SK-N-SH (cell line): ENCODE measurements around the gene ZDHHC14. TPM values are rescaled to one million over a fixed set of nuclear protein-coding genes. Genes with fewer than 3 reads are reported as not detected.

ENCODE experiments used
- CTCF ChIA-PET: fragments of 300-600, 350-600 bp; formaldehyde crosslinking; extraction: SDS; loops from one replicate; lab custom pipeline; 2021; lab: Yijun Ruan, JAX
- POLR2A ChIA-PET: fragments of 350-600 bp; sonication (Branson Sonifier 250); formaldehyde crosslinking; extraction: SDS; loops from one replicate; lab custom pipeline; 2020; ENCODE audit warnings: antibody characterized with exemption, inconsistent platforms; lab: Yijun Ruan, JAX
- DNase-seq: peaks from one replicate; pipeline ENCODE4 v3.0.0; 2012
- H2AFZ ChIP-seq: fragments of 200-600 bp; sonication (generic); 2 replicates; pipeline ENCODE4 v1.8.1; 2016; ENCODE audit warnings: antibody characterized with exemption, mild to moderate bottlenecking, low read depth
- H3F3A ChIP-seq: fragments of 200-600 bp; sonication (generic); replicated peaks from 2 replicates; pipeline ENCODE3; 2016; ENCODE audit warnings: antibody characterized with exemption, mild to moderate bottlenecking; ENCODE audit not compliant: insufficient read depth
- H3K27ac ChIP-seq, 2 experiments: fragments of 200-500 bp in 1 of 2; fragments of 200-600 bp in 1 of 2; sonication (Bioruptor generic) in 1 of 2; sonication (generic), shearing (Covaris generic) in 1 of 2; 2 replicates each; pipeline versions ENCODE4 v1.5.1 to v1.6.1; 2014 to 2016; ENCODE audit warnings: low read depth in 2 of 2, inconsistent platforms in 1 of 2, low read length in 1 of 2, mild to moderate bottlenecking in 1 of 2, mixed read lengths in 1 of 2
- H3K27me3 ChIP-seq: fragments of 200-600 bp; sonication (generic), shearing (Covaris generic); 2 replicates; pipeline ENCODE4 v1.6.1; 2016; ENCODE audit warnings: mixed run types; ENCODE audit not compliant: insufficient read depth
- H3K36me3 ChIP-seq, 2 experiments: fragments of 200-500 bp in 1 of 2; fragments of 200-600 bp in 1 of 2; sonication (Bioruptor generic) in 1 of 2; sonication (generic) in 1 of 2; replicated peaks in 1 of 2; 2 replicates each; pipeline versions ENCODE3 to v1.5.1; 2014 to 2016; ENCODE audit warnings: low read length in 1 of 2, mild to moderate bottlenecking in 1 of 2; ENCODE audit not compliant: insufficient read depth in 2 of 2, control insufficient read depth in 1 of 2
- H3K4me1 ChIP-seq, 2 experiments: fragments of 200-500 bp in 1 of 2; fragments of 200-600 bp in 1 of 2; sonication (Bioruptor generic) in 1 of 2; sonication (generic), shearing (Covaris generic) in 1 of 2; 2 replicates each; pipeline versions ENCODE4 v1.5.1 to v1.6.1; 2014 to 2016; ENCODE audit warnings: low read depth in 1 of 2, low read length in 1 of 2, mixed run types in 1 of 2; ENCODE audit not compliant: insufficient read depth in 2 of 2, control insufficient read depth in 1 of 2
- H3K4me2 ChIP-seq: fragments of 200-600 bp; sonication (generic), shearing (Covaris generic); 2 replicates; pipeline ENCODE4 v1.6.1; 2017; ENCODE audit warnings: mixed run types
- H3K4me3 ChIP-seq, 2 experiments: fragments of 200-500 bp in 1 of 2; fragments of 200-600 bp in 1 of 2; sonication (Bioruptor generic) in 1 of 2; sonication (generic), shearing (Covaris generic) in 1 of 2; 2 replicates each; pipeline versions ENCODE4 v1.5.1 to v1.8.1; 2014 to 2016; ENCODE audit warnings: low read depth in 2 of 2, inconsistent platforms in 1 of 2, low read length in 1 of 2, mild to moderate bottlenecking in 1 of 2, mixed read lengths in 1 of 2, moderate library complexity in 1 of 2
- H3K79me2 ChIP-seq: fragments of 200-600 bp; sonication (generic); 2 replicates; pipeline ENCODE4 v1.8.1; 2017; ENCODE audit warnings: mild to moderate bottlenecking; ENCODE audit not compliant: insufficient read depth
- H3K9ac ChIP-seq: fragments of 200-600 bp; sonication (generic); 2 replicates; pipeline ENCODE4 v1.6.1; 2017; ENCODE audit warnings: mixed run types
- H3K9me2 ChIP-seq: fragments of 200-600 bp; sonication (generic); 2 replicates; pipeline ENCODE4 v1.6.1; 2017; ENCODE audit warnings: mixed run types
- H3K9me3 ChIP-seq: fragments of 200-600 bp; sonication (generic); 2 replicates; pipeline ENCODE4 v1.6.1; 2017; ENCODE audit warnings: mixed run types, mild to moderate bottlenecking, moderate library complexity
- H4K20me1 ChIP-seq: fragments of 200-600 bp; sonication (generic); 2 replicates; pipeline ENCODE4 v1.6.1; 2017; ENCODE audit warnings: mild to moderate bottlenecking, mixed run types; ENCODE audit not compliant: insufficient read depth
- ELF1 ChIP-seq: IDR thresholded peaks from 2 replicates; pipeline ENCODE4 v1.4.0; 2012
- FOXJ3 ChIP-seq: sonication (generic); formaldehyde crosslinking; IDR thresholded peaks from 2 replicates; pipeline ENCODE4 v1.5.1; 2020; ENCODE audit warnings: mild to moderate bottlenecking, missing genetic modification reagents
- GABPA ChIP-seq: IDR thresholded peaks from 2 replicates; pipeline ENCODE4 v1.4.0; 2012; ENCODE audit warnings: low read depth, mild to moderate bottlenecking
- GATA2 ChIP-seq: sonication (generic); formaldehyde crosslinking; IDR thresholded peaks from 2 replicates; pipeline ENCODE4 v1.5.0; 2020; ENCODE audit warnings: mild to moderate bottlenecking, missing genetic modification reagents
- IRF3 ChIP-seq: fragments of 150-350 bp; IDR thresholded peaks from 2 replicates; pipeline ENCODE4 v1.6.1; 2016; ENCODE audit warnings: mild to moderate bottlenecking, low read depth, low read length
- JUND ChIP-seq: IDR thresholded peaks from 2 replicates; pipeline ENCODE4 v1.4.0; 2012
- MAX ChIP-seq: IDR thresholded peaks from 2 replicates; pipeline ENCODE4 v1.4.0; 2012; ENCODE audit warnings: low read depth
- NFIC ChIP-seq: IDR thresholded peaks from 2 replicates; pipeline ENCODE4 v1.4.0; 2012; ENCODE audit warnings: borderline replicate concordance
- PBX3 ChIP-seq: IDR thresholded peaks from 2 replicates; pipeline ENCODE4; 2012
- RCOR1 ChIP-seq: fragments of 150-350 bp; IDR thresholded peaks from 2 replicates; pipeline ENCODE4 v1.6.1; 2017; ENCODE audit warnings: antibody characterized with exemption, low read length
- REST ChIP-seq: IDR thresholded peaks from 2 replicates; pipeline ENCODE4 v1.6.1; 2012; ENCODE audit warnings: mild to moderate bottlenecking, low read depth, low read length, moderate library complexity
- RFX5 ChIP-seq: IDR thresholded peaks from 2 replicates; pipeline ENCODE4 v1.6.1; 2012; ENCODE audit warnings: mild to moderate bottlenecking, improper control_type of control experiment, low read length
- RXRA ChIP-seq: IDR thresholded peaks from 2 replicates; pipeline ENCODE4 v1.4.0; 2012; ENCODE audit warnings: low read depth, mild to moderate bottlenecking, borderline replicate concordance
- SMC3 ChIP-seq: IDR thresholded peaks from 2 replicates; pipeline ENCODE4 v1.6.1; 2012; ENCODE audit warnings: low read depth, low read length, improper control_type of control experiment
- TCF12 ChIP-seq: IDR thresholded peaks from 2 replicates; pipeline ENCODE4 v1.4.0; 2012
- TEAD4 ChIP-seq: IDR thresholded peaks from 2 replicates; pipeline ENCODE4 v1.4.0; 2012; ENCODE audit warnings: mild to moderate bottlenecking, borderline replicate concordance; ENCODE audit not compliant: insufficient read depth
- ZBTB33 ChIP-seq: IDR thresholded peaks from 2 replicates; pipeline ENCODE4 v1.4.0; 2012; ENCODE audit warnings: low read depth, borderline replicate concordance
- WGBS: methylation state at CpG from one replicate; pipeline ENCODE4 v1.1.6; 2017; ENCODE audit warnings: low lambda C conversion rate; 5-methylcytosine and 5-hydroxymethylcytosine counted together
- polyA plus RNA-seq, 3 experiments: library from polyadenylated mRNA; depleted of rRNA; stranded (reverse); fragments of >200 nt; gene quantifications; 2 replicates each; pipeline ENCODE4 v1.2.3, GENCODE V29; 2012

The ZDHHC14 gene
- polyA plus RNA-seq, 1 of the 3 experiments (the other 2 are of a cell fraction) = 5.4 TPM

- TF ChIP-seq ZBTB33 (no peak), GATA2 (CRISPR knock-in tag) (no peak), NFIC (no peak), FOXJ3 (CRISPR knock-in tag) (no peak), MAX (no peak), RCOR1 (no peak)
Measured at GRCh38 chr6:157714153-157714490, 333.1 kb downstream of the ZDHHC14 start (continued).

GRCh38 chr6:157715728-157716164, 334.8 kb downstream of the ZDHHC14 start:
- H3K9me3 ChIP-seq = no peaks in the 10 kb centered on the region
- H3K4me2 ChIP-seq = no peak overlapping the region
- H3K9me2 ChIP-seq = no peaks in the 10 kb centered on the region
- WGBS = 72% methylated on average over 4 of the region's 6 CpGs
- ChIA-PET CTCF (interaction anchor here (1.2 to 2.1 kb wide), 2 partner anchors 41 to 46 kb away, joined by 3 to 6 read pairs; no protein-coding TSS in a partner anchor), POLR2A (interaction anchor here (0.7 kb wide), 1 partner anchor 1483 kb away, joined by 3 read pairs; no protein-coding TSS in a partner anchor)
- H2AFZ ChIP-seq = no peak overlapping the region
- no peak overlapping the region for H3K27ac ChIP-seq
- H3K9ac ChIP-seq = no peak overlapping the region
- H3F3A ChIP-seq = peaks cover 7% of the 10 kb centered on the region
- no peaks in the 10 kb centered on the region for H3K27me3 ChIP-seq
- no peaks in the 10 kb centered on the region for H3K79me2 ChIP-seq
- DNase-seq = no peak
- TF ChIP-seq RFX5 = no peak
- no peak for TF ChIP-seq TCF12
- TF ChIP-seq GABPA = no peak
- TF ChIP-seq RXRA = no peak
- TF ChIP-seq IRF3 = no peak
- TF ChIP-seq MAX = no peak
- TF ChIP-seq SMC3 = no peak
- TF ChIP-seq JUND = no peak
- TF ChIP-seq RCOR1 = no peak
- no peak for TF ChIP-seq NFIC
- no peak for TF ChIP-seq PBX3
- TF ChIP-seq ELF1 = no peak
- TF ChIP-seq REST = no peak
- TF ChIP-seq ZBTB33 = no peak
- TF ChIP-seq TEAD4 = no peak
- H3K4me1 ChIP-seq = peaks cover 10 to 18% of the 10 kb centered on the region in 2 experiments
- no peak overlapping the region for H3K4me3 ChIP-seq
- no peaks in the 10 kb centered on the region for H4K20me1 ChIP-seq
- H3K36me3 ChIP-seq = no peaks in the 10 kb centered on the region
